NB4 (cell line): ENCODE measurements around the gene RAC3.

Experiments used
- MYC ChIP-seq: IDR thresholded peaks from 2 replicates; pipeline ENCODE4 v1.6.1; 2011; ENCODE audit warnings: low read depth, low read length
- POLR2A ChIP-seq: IDR thresholded peaks from 2 replicates; pipeline ENCODE4 v1.6.1; 2011; ENCODE audit warnings: mild to moderate bottlenecking; ENCODE audit not compliant: insufficient read length; ENCODE audit errors: extremely low read depth
- TF ChIP-seq, protein P1 (sequence below): IDR thresholded peaks from one replicate; pipeline ENCODE4 v1.5.1; 2012; ENCODE audit warnings: low read depth, low read length

DNA sequence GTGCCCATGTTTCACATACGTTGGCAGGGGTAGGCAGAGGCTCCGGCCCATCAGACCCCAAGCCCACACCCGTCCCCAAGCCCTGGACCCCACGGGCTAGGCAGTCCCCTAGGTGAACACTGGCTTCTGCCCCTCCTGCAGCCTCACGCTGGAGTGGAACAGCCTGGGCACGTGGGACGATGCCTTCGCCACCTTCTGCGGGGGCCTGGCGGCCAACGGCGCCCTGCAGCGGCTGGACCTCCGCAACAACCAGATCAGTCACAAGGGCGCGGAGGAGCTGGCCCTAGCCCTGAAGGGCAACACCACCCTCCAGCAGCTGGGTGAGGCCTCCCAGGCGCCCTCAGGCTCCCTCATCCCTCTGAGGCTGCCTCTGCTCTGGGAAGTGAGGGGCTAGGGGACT lies 6.6 kb upstream of the RAC3 start:
- TF ChIP-seq, protein P1, sequence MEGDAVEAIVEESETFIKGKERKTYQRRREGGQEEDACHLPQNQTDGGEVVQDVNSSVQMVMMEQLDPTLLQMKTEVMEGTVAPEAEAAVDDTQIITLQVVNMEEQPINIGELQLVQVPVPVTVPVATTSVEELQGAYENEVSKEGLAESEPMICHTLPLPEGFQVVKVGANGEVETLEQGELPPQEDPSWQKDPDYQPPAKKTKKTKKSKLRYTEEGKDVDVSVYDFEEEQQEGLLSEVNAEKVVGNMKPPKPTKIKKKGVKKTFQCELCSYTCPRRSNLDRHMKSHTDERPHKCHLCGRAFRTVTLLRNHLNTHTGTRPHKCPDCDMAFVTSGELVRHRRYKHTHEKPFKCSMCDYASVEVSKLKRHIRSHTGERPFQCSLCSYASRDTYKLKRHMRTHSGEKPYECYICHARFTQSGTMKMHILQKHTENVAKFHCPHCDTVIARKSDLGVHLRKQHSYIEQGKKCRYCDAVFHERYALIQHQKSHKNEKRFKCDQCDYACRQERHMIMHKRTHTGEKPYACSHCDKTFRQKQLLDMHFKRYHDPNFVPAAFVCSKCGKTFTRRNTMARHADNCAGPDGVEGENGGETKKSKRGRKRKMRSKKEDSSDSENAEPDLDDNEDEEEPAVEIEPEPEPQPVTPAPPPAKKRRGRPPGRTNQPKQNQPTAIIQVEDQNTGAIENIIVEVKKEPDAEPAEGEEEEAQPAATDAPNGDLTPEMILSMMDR, result no peak
- TF ChIP-seq MYC (no peak), POLR2A (no peak)
